RPMI7951 (cell line): ENCODE data around the gene SNX18. TPM values are rescaled to one million over a fixed set of nuclear protein-coding genes. Genes with fewer than 3 reads are reported as not detected.
"Not testable (repeated sequence)": the region's sequence is repeated elsewhere in the genome, so short reads cannot be mapped to it uniquely, and the experiment has no call there.

Source experiments
- DNase-seq: peaks from one replicate; pipeline ENCODE4 v3.0.0-alpha.2; 2012; ENCODE audit warnings: low read depth
- total RNA-seq: library from RNA; depleted of rRNA; stranded (reverse); fragments of >200 nt; shearing (Covaris generic); gene quantifications from 2 replicates; pipeline ENCODE4 v1.2.3, GENCODE V29; 2014; rRNA removed

Gene SNX18, protein sequence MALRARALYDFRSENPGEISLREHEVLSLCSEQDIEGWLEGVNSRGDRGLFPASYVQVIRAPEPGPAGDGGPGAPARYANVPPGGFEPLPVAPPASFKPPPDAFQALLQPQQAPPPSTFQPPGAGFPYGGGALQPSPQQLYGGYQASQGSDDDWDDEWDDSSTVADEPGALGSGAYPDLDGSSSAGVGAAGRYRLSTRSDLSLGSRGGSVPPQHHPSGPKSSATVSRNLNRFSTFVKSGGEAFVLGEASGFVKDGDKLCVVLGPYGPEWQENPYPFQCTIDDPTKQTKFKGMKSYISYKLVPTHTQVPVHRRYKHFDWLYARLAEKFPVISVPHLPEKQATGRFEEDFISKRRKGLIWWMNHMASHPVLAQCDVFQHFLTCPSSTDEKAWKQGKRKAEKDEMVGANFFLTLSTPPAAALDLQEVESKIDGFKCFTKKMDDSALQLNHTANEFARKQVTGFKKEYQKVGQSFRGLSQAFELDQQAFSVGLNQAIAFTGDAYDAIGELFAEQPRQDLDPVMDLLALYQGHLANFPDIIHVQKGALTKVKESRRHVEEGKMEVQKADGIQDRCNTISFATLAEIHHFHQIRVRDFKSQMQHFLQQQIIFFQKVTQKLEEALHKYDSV
- total RNA-seq = 9.5 and 13.7 TPM in 2 replicates

DNA sequence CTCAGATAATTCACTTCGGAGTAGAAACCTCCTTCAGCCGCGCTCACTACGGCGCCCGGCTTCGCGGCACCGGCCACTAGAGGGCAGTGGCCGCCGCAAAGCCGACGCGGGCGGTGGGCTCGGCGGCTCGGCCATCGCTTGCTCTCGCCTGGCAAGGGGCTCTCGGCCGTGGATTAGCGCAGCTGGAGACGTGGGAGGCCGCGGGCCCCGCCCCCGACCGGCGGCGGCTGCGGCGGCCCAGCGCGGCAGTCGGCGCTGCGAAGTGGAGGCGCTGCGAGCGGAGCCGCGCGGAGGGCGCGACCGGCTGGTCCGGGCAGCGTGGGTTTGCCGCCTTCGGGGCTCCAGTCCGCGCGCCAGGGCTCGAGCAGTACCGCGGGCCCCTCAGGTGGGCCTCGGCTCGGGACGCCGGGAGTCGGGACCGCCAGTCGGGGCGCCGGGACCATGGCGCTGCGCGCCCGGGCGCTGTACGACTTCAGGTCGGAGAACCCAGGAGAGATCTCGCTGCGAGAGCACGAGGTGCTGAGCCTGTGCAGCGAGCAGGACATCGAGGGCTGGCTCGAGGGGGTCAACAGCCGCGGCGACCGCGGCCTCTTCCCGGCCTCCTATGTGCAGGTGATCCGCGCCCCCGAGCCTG lies at the start of gene SNX18:
TSS of gene SNX18 (plus strand) at position 248 of the 634 bp plus-strand sequence. CDS start at position 442, 194 bp downstream.
- DNase-seq = peak; percentile 88

DNA sequence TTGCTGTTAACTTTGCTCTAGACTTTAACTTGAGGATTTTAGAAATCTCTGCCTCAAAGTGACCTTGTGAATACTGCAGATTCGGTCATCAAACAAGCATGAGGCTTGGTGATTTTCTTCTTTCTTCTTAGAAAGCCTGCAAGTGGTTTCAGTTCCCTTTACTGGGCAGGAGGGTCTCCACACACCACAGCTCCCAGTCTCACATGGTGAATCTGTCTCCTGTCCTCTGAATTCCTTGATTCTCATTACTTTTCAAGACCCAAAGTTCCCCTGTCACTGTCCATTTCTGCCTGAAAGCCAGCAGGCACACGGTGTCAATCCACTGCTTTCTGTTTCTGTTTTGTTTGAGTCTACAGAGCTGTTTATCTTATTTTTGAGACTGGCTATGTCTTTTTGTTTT lies 47.9 kb upstream of the SNX18 start:
- no peak for DNase-seq

DNA sequence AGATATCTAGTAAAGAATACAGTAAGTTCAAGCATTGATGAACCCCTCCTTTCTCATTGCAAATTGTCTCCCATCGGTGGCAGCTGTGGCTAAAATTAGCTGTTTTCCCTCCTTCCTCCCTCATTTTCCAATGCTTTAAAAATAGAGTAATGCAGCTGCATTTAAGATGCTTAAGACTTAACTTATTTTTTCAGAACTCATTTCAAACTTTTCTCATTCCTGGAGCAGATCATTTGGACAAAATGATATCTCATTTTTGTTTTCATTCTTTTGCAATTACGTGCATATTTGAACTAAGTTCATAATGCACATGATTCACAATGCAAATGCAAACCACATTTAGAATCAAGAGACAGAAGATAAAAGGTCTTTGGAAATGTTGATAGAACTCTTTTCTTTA lies 47.4 kb upstream of the SNX18 start:
- no peak for DNase-seq

DNA sequence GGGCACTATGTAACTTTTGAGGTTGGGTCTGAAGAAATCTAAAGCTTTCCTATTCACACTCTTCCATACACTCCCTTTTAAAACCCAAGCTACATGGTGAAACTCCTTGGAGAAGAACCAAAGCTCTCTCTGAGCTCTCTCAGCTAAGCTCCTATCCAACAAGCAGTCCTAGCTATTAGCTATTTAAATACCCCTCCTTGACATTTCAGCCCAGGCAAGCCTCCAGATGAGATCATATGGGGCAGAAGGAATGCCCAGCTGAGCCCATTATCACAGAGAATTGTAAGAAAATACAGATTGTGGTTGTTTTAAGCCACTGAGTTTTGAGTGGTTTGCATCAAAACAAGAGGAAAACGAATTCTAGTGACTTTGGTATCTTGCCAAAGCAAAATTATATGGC lies 46.9 kb upstream of the SNX18 start:
- DNase-seq = no peak

DNA sequence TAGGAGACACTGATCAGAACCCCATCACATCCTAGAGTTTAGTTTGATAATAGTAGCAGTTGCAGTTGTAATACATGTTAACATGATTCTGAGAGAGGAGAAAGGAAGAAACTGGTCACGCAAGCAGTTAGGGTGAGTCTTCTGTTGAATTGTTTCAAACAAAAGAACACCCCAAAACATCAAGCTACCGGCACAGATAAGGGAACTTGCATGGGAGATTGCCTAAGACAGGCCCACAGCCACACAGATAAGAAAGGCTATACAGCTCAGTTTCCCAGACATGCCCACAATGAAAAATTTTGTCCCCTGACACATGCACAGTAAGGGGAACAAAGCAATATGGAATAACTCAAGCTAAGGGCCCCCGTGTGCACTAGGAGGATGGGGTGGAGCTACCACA lies 46.2 kb upstream of the SNX18 start:
- no peak for DNase-seq

DNA sequence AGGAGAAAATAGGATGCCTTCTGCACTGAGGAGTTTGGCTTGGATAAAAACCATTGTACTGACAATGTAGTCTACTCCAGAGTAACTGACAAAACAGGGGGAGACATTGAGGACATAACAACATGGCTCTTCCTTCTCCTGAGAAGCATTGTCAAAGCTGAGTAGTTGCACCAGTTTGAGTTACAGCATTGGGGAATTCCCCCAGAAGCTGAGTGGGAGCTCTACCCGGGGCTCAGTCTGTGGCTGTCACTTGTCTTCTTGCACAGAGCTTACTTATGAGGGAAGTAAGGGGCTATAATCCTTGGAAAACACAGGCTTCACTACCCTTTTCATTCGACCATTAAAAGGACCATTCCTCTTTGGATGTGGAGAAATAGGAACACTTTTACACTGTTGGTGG lies 40.9 kb upstream of the SNX18 start:
- DNase-seq = no peak

DNA sequence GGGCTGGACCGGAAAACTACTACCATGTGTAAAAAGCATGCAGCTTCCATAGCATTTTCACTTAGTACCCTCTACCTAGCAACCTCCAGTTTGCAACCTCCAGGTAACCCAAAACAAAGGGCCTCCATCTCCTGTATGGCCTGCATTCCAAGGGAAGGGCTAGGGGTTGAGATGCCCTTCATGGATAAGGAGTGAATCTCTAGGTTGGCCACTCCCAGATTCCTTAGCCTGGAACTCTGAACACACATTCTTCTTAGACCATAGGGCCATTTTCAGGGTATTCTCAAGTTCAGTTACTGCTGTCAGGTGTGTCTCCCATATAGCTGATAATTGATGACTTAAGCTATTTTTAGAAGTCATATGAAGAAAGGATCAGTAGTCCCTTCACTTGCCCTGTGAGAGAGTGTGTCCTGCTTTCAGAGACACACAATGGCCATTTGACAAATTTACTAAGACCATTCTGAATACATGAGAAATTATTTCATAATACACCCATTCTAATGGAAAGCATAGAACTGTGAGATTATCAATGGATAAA lies 39.5 kb upstream of the SNX18 start:
- no peak for DNase-seq

DNA sequence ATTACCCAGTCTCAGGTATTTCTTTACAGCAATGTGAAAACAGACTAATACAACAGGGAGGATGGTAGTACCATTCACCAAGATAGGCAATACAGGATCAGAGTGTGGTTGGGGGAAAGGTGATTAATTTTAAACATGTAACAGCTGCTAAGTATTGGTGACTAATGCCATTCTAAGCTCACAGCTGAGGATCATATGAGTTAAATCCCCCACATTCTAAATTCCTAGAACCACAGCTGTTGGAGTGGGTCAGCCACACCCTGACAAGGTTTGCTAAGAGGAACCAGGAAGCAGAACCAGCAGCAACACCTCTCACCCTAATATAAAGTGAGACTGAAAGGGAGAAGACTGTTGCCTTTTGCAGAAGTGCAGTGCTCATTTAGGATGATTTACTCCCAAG lies 37.3 kb upstream of the SNX18 start:
- DNase-seq = peak; percentile 26

DNA sequence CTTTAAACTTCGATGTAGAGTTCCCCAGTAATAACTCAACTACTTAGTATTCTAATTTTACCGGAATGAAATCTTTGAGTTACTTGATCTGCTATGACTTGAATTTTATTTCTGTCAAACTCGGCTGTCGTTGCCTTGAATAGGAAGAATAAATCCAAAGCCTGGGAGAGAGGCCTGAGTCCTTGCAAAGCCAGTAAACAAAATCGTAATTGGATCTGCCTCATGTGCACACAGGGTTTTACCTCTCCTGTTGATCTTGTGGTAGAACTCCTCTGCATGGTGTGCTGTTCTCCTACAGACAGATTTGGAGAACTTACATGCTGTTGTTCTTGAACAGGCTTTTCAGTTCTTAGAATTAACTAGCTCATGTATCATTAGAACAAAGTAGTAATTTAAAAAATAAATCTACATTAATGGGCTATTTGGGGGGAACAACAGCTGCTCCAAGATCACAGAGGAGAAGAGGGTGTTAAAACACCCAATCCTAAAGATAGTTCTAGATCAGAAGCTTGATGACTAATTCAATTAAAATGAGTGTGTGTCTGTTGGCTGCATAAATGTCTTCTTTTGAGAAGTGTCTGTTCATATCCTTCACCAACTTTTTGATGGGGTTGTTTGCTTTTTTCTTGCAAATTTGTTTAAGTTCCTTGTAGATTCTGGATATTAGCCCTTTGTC lies 33.2 kb upstream of the SNX18 start:
- DNase-seq = no peak

DNA sequence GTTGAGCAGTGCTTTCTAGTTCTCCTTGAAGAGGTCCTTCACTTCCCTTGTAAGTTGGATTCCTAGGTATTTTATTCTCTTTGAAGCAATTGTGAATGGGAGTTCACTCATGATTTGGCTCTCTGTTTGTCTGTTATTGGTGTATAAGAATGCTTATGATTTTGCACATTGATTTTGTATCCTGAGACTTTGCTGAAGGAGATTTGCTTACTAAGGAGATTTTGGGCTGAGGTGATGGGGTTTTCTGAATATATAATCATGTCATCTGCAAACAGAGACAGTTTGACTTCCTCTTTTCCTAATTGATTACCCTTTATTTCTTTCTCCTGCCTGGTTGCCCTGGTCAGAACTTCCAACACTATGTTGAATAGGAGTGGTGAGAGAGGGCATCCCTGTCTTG lies 31.9 kb upstream of the SNX18 start:
- DNase-seq = not testable (repeated sequence)

DNA sequence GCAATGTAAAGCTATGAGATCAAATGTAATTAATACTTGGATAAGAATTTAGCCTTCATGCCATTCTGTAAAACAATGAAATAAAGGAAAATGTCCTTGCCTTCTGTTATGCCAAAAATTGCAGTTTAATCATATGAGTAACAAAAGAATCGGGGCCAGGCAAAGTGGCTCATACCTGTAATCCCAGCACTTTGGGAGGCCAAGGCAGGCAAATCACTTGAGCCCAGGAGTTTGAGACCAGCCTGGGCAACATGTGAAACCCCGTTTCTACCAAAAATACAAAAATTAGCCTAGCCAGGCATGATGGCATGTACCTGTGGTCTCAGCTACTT lies 27.9 kb upstream of the SNX18 start:
- DNase-seq = not testable (repeated sequence)

DNA sequence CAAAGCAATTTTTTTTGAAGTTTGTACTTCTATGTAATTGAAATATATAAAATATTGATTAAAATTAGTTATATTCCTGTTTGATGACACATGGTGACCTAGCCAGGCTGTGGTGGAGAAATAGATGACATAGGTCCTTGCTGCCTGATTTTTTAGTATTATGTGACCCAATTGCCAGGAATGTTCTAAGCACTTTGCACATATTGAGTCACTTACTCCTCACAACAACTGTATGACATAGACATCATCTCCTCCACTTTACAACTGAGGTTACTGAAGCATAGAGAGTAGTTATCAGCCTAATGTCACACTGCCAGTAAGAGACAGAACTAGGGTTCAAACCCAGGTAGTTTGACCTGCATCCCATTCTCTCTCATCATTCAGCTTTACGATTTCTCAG lies 26.2 kb upstream of the SNX18 start:
- no peak for DNase-seq

DNA sequence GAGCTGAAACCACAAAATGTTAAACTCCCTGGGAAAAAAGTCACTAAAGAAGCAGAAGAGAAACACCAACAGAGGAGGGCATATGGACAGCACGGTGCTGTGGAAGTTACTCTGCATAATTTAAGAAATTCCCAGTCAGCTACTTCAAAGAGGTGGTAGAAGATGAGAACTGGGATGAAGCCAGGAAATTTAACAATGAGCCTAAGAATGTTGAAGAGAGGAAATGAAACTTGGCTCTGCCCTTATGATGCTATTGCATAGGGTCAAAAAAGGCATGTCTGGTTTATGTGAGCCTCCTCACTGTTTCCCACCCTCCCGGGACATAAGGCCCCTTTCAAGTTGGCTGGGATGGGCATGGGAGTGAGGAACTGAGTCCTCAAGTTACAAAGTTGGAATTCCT lies 25.4 kb upstream of the SNX18 start:
- DNase-seq = no peak

DNA sequence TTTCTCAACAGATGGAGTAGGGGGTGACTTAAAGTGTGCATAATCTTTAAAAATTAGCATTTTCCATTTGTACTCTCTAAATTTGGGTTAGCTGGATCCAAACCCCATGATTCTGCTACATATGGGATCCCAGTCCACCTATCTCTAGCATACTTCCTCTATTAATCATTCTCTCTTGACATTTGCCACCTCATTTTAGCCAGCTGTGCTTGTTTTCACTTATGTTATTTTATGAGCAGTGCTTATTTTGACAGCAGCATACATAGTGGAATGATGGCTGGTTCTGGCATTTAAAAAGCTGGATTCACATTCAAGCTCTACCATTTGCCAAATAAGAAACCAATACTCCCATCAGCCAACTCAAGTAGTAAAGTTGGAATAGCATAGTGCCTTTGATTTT lies 22.5 kb upstream of the SNX18 start:
- no peak for DNase-seq

DNA sequence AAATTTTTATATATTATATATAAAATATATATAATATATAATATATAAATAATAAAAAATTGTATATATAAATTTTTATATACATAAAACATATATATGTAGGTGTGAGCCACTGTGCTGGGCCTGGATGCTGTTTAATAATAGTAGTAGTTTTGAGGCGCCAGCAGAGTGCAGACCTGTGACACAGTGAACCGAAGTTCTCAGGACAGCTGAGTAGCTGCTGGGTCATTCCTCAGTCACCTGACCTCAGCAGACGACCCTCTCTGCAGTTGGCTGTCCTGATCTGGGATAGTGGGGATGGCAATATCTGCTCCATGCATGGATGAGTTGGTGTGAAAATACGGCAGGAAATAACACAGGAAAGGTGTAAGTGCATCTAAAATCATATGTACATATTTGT lies 3.3 kb upstream of the SNX18 start:
- no peak for DNase-seq

DNA sequence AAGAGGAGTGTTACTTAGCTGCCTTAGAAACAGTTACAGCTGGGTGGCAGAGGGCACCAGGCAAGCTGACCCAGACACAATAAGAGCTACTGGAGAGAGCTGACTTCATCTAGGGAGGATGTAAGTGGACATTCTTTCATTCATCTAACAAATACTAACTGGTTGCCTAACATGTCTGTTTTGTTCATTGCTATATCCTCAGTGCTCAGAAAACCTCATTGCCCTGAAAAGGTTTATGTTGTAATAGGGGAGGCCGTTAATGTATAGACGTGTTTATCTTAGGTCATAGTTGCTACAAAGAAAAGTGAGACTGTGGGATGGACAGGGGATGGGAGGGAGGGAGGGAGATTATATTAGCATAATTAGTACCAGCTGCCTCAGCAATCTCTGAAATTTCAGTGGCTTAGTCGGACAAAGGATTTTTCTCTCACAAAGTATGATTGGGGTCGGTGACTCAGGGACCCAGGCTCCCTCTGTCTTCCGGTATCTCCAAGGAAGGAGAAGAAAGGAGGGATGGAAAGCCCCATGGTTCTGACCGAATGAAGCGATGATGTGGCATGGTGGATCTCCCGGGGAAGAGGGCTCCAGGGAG lies 2.6 kb upstream of the SNX18 start:
- peak; percentile 88 for DNase-seq

DNA sequence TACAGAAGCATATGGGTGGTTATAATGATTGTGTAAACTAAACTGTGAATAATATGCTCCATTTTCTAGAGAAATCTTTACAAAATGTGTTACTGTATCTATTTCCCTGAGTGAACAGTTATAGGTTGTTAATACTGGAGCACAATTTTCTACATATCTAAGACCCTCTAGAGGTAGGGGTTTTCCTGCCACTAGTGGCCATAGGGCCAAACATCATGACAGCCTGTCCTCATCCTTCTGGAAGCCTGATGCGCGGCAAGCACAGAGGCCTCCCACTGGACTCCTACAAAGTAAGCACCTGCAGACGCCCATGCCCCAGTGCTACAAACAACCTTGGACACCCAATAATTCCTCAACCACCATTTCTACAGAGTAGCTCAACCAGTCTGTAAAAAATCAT lies 1.9 kb upstream of the SNX18 start:
- no peak for DNase-seq

DNA sequence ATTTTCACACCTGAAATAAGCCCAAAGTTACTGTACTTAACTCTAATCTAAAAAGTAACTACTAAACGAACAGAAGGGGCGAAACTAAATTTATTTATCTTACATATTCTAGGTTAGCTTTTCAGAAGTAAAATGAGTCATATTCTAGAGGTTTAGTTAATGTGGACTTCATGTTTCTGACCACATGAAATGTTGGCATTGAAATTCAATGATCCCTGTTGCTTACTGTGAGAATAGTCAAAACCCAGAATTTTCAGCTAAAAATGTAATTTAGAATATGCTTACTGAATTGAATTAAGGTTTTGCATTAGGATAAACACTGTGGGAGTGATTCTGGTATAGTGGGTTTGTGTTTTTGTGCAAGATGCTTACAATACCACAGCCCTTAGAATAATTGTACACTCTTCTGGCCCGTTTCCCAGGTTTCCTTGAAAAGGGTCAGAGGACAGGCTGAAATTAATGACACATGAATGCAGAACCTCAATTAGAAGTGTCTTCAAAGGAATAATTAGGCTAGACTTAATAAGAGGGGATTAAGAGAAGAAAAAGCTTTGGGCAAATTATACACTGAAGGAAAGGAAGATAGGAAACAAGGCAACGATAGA lies 1.4 kb upstream of the SNX18 start:
- DNase-seq = no peak

DNA sequence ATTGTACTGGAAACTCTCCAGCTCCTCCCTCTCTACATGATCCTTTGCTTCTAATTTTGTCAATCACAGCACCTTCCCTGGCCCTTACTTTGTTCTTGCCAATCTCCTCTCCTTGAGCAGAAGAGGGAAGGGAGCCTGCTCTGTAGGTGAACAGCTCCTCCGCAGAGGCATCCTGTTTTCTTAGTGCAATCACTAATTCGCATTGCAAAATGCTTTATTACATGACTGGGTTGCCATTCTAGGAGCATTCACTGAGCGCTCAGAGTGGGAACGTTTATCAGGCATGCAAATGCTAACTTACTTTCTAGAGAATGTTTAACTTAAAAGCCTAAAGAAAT lies 416 bp upstream of the SNX18 start:
- no peak for DNase-seq

DNA sequence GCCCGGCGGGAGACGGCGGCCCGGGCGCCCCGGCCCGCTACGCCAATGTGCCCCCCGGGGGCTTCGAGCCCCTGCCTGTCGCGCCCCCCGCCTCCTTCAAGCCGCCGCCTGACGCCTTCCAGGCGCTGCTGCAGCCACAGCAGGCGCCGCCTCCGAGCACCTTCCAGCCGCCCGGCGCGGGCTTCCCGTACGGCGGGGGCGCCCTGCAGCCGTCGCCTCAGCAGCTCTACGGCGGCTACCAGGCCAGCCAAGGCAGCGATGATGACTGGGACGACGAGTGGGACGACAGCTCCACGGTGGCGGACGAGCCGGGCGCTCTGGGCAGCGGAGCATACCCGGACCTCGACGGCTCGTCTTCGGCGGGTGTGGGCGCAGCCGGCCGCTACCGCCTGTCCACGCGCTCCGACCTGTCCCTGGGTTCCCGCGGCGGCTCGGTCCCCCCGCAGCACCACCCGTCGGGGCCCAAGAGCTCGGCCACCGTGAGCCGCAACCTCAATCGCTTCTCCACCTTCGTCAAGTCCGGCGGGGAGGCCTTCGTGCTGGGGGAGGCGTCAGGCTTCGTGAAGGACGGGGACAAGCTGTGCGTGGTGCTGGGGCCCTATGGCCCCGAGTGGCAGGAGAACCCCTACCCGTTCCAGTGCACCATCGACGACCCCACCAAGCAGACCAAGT lies 723 bp downstream of the SNX18 start:
- DNase-seq = peak; percentile 47
